Measurements from ENCODE around the gene SMIM10L2A. TPM values are rescaled to one million over a fixed set of nuclear protein-coding genes. Genes with fewer than 3 reads are reported as not detected.

SMIM10L2A gene
- total and polyA plus RNA-seq, 2 of the 8 experiments (the other 6 are each of a cell fraction or from before 2014, with no cell fraction given) = 5.0 to 7.5 TPM

DNA sequence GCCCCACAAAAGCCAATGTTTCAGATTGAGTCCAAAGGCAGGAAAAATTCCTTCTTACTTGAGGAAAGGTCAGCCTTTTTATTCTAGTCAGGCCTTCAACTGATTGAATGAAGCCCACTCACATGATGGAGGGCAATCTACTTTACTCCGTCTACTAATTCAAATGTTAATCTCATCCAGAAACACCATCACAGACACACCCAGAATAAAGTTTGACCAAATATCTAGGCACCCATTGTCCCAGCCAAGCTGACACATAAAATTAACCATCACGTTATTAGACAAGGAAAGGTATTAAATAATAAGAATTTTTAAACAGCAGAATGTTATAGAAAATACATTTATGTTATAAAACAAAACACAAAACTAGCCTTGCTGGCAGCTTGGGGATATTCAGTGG lies 32.9 kb upstream of the SMIM10L2A start (continued):
- TF ChIP-seq, protein P1, sequence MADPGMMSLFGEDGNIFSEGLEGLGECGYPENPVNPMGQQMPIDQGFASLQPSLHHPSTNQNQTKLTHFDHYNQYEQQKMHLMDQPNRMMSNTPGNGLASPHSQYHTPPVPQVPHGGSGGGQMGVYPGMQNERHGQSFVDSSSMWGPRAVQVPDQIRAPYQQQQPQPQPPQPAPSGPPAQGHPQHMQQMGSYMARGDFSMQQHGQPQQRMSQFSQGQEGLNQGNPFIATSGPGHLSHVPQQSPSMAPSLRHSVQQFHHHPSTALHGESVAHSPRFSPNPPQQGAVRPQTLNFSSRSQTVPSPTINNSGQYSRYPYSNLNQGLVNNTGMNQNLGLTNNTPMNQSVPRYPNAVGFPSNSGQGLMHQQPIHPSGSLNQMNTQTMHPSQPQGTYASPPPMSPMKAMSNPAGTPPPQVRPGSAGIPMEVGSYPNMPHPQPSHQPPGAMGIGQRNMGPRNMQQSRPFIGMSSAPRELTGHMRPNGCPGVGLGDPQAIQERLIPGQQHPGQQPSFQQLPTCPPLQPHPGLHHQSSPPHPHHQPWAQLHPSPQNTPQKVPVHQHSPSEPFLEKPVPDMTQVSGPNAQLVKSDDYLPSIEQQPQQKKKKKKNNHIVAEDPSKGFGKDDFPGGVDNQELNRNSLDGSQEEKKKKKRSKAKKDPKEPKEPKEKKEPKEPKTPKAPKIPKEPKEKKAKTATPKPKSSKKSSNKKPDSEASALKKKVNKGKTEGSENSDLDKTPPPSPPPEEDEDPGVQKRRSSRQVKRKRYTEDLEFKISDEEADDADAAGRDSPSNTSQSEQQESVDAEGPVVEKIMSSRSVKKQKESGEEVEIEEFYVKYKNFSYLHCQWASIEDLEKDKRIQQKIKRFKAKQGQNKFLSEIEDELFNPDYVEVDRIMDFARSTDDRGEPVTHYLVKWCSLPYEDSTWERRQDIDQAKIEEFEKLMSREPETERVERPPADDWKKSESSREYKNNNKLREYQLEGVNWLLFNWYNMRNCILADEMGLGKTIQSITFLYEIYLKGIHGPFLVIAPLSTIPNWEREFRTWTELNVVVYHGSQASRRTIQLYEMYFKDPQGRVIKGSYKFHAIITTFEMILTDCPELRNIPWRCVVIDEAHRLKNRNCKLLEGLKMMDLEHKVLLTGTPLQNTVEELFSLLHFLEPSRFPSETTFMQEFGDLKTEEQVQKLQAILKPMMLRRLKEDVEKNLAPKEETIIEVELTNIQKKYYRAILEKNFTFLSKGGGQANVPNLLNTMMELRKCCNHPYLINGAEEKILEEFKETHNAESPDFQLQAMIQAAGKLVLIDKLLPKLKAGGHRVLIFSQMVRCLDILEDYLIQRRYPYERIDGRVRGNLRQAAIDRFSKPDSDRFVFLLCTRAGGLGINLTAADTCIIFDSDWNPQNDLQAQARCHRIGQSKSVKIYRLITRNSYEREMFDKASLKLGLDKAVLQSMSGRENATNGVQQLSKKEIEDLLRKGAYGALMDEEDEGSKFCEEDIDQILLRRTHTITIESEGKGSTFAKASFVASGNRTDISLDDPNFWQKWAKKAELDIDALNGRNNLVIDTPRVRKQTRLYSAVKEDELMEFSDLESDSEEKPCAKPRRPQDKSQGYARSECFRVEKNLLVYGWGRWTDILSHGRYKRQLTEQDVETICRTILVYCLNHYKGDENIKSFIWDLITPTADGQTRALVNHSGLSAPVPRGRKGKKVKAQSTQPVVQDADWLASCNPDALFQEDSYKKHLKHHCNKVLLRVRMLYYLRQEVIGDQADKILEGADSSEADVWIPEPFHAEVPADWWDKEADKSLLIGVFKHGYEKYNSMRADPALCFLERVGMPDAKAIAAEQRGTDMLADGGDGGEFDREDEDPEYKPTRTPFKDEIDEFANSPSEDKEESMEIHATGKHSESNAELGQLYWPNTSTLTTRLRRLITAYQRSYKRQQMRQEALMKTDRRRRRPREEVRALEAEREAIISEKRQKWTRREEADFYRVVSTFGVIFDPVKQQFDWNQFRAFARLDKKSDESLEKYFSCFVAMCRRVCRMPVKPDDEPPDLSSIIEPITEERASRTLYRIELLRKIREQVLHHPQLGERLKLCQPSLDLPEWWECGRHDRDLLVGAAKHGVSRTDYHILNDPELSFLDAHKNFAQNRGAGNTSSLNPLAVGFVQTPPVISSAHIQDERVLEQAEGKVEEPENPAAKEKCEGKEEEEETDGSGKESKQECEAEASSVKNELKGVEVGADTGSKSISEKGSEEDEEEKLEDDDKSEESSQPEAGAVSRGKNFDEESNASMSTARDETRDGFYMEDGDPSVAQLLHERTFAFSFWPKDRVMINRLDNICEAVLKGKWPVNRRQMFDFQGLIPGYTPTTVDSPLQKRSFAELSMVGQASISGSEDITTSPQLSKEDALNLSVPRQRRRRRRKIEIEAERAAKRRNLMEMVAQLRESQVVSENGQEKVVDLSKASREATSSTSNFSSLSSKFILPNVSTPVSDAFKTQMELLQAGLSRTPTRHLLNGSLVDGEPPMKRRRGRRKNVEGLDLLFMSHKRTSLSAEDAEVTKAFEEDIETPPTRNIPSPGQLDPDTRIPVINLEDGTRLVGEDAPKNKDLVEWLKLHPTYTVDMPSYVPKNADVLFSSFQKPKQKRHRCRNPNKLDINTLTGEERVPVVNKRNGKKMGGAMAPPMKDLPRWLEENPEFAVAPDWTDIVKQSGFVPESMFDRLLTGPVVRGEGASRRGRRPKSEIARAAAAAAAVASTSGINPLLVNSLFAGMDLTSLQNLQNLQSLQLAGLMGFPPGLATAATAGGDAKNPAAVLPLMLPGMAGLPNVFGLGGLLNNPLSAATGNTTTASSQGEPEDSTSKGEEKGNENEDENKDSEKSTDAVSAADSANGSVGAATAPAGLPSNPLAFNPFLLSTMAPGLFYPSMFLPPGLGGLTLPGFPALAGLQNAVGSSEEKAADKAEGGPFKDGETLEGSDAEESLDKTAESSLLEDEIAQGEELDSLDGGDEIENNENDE (IDR thresholded peaks at IDR 0.05; ENCODE audit: insufficient replicate concordance, low read length) = no peak
- no peak for TF ChIP-seq SIN3A (conservative IDR thresholded peaks at IDR 0.05 in 1 of 2, IDR thresholded peaks at IDR 0.05 in 1 of 2; ENCODE audit: low read depth in 1 of 2, low read length in 2 of 2)
